ENCODE results near the gene SCFD2. TPM values are rescaled to one million over a fixed set of nuclear protein-coding genes. Genes with fewer than 3 reads are reported as not detected.

Gene SCFD2
- total RNA-seq, 1 donor from 2014 or later: 10.7 TPM

- Mint-ChIP-seq H3K36me3 (ENCODE audit: low read depth) (peaks cover 3% of the 10 kb centered on the region), H3K4me3 (ENCODE audit: unreplicated experiment) (no peak overlapping the region), H3K9me3 (ENCODE audit: low read depth) (no peaks in the 10 kb centered on the region), H3K27ac (ENCODE audit: unreplicated experiment) (no peak overlapping the region), H3K4me1 (ENCODE audit: low read depth) (peaks cover 4% of the 10 kb centered on the region), H3K27me3 (ENCODE audit: low read depth) (no peaks in the 10 kb centered on the region)
- no peak for DNase-seq (ENCODE audit: low spot score)
- no peak for TF ChIP-seq CTCF (IDR thresholded peaks at IDR 0.05)
Measured at GRCh38 chr4:52939739-52940138, 426.1 kb downstream of the SCFD2 start.

- H3K36me3 Mint-ChIP-seq (ENCODE audit: low read depth): peaks cover 3% of the 10 kb centered on the region
- DNase-seq (ENCODE audit: low spot score): no peak
- H3K4me3 Mint-ChIP-seq (ENCODE audit: unreplicated experiment): no peak overlapping the region
- H3K9me3 Mint-ChIP-seq (ENCODE audit: low read depth): no peaks in the 10 kb centered on the region
- H3K27ac Mint-ChIP-seq (ENCODE audit: unreplicated experiment): no peak overlapping the region
- no peaks in the 10 kb centered on the region for H3K27me3 Mint-ChIP-seq (ENCODE audit: low read depth)
- H3K4me1 Mint-ChIP-seq (ENCODE audit: low read depth): peaks cover 4% of the 10 kb centered on the region
- TF ChIP-seq CTCF (IDR thresholded peaks at IDR 0.05): no peak
Measured at GRCh38 chr4:52939325-52939724, 426.5 kb downstream of the SCFD2 start.

GRCh38 chr4:52937829-52938228 lies 428.0 kb downstream of the SCFD2 start:
- Mint-ChIP-seq H3K27me3 (ENCODE audit: low read depth) (no peaks in the 10 kb centered on the region), H3K27ac (ENCODE audit: unreplicated experiment) (no peak overlapping the region), H3K9me3 (ENCODE audit: low read depth) (no peaks in the 10 kb centered on the region), H3K4me3 (ENCODE audit: unreplicated experiment) (no peak overlapping the region), H3K4me1 (ENCODE audit: low read depth) (peaks cover 6% of the 10 kb centered on the region), H3K36me3 (ENCODE audit: low read depth) (peaks cover 3% of the 10 kb centered on the region)
- TF ChIP-seq CTCF (IDR thresholded peaks at IDR 0.05): no peak
- no peak for DNase-seq (ENCODE audit: low spot score)

- peaks cover 3% of the 10 kb centered on the region for H3K36me3 Mint-ChIP-seq (ENCODE audit: low read depth)
- DNase-seq (ENCODE audit: low spot score): no peak
- H3K27ac Mint-ChIP-seq (ENCODE audit: unreplicated experiment): no peak overlapping the region
- H3K4me1 Mint-ChIP-seq (ENCODE audit: low read depth): peaks cover 11% of the 10 kb centered on the region
- no peaks in the 10 kb centered on the region for H3K9me3 Mint-ChIP-seq (ENCODE audit: low read depth)
- H3K27me3 Mint-ChIP-seq (ENCODE audit: low read depth): no peaks in the 10 kb centered on the region
- TF ChIP-seq CTCF (IDR thresholded peaks at IDR 0.05): no peak
- no peak overlapping the region for H3K4me3 Mint-ChIP-seq (ENCODE audit: unreplicated experiment)
Measured at GRCh38 chr4:52936729-52937128, 429.1 kb downstream of the SCFD2 start.

- H3K4me3 Mint-ChIP-seq (ENCODE audit: unreplicated experiment): no peak overlapping the region
- peaks cover 5% of the 10 kb centered on the region for H3K36me3 Mint-ChIP-seq (ENCODE audit: low read depth)
Measured at GRCh38 chr4:52935317-52935716, 430.5 kb downstream of the SCFD2 start.

More at GRCh38 chr4:52935317-52935716, 430.5 kb downstream of the SCFD2 start:
- H3K27ac Mint-ChIP-seq (ENCODE audit: unreplicated experiment): no peak overlapping the region
- H3K27me3 Mint-ChIP-seq (ENCODE audit: low read depth): no peaks in the 10 kb centered on the region
- peaks cover 11% of the 10 kb centered on the region for H3K4me1 Mint-ChIP-seq (ENCODE audit: low read depth)
- no peak for DNase-seq (ENCODE audit: low spot score)
- no peak for TF ChIP-seq CTCF (IDR thresholded peaks at IDR 0.05)
- peaks cover 3% of the 10 kb centered on the region for H3K9me3 Mint-ChIP-seq (ENCODE audit: low read depth)
